ENCODE data around the gene RCN1.
A peak's percentile ranks its signal among the peaks of the same experiment; 100 is the strongest.

DNA sequence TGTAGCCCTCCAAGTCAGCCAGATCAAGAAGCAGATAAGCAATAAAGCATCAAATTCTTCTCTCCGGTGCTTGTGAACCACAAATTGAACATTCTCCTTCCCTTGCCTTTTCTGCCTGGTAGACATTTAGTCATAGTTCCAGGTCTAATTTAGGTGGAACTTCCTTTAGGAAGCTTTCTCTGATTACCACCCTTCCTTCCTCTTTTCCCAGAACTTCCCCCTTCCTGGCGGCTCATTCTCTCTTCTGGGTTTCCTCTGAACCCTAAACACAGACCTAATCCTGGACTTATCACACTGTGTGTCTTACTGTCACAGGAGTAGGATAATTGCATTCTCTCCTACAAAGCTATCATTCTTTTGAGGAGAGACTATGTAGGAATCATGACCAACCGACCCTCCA is 61.9 kb downstream of the RCN1 start:
- TF ChIP-seq, protein P1, sequence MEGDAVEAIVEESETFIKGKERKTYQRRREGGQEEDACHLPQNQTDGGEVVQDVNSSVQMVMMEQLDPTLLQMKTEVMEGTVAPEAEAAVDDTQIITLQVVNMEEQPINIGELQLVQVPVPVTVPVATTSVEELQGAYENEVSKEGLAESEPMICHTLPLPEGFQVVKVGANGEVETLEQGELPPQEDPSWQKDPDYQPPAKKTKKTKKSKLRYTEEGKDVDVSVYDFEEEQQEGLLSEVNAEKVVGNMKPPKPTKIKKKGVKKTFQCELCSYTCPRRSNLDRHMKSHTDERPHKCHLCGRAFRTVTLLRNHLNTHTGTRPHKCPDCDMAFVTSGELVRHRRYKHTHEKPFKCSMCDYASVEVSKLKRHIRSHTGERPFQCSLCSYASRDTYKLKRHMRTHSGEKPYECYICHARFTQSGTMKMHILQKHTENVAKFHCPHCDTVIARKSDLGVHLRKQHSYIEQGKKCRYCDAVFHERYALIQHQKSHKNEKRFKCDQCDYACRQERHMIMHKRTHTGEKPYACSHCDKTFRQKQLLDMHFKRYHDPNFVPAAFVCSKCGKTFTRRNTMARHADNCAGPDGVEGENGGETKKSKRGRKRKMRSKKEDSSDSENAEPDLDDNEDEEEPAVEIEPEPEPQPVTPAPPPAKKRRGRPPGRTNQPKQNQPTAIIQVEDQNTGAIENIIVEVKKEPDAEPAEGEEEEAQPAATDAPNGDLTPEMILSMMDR (IDR thresholded peaks at IDR 0.05; ENCODE audit: extremely low read depth in 1 of 2, insufficient read depth in 1 of 2, low read depth in 1 of 2, low read length in 2 of 2): no peak
- TF ChIP-seq POLR2AphosphoS5 (IDR thresholded peaks at IDR 0.05; ENCODE audit: insufficient read depth, low read depth, low read length) (no peak), POLR2A (IDR thresholded peaks at IDR 0.05; ENCODE audit: low read depth, low read length) (no peak), EZH2 (IDR thresholded peaks at IDR 0.05; ENCODE audit: borderline replicate concordance, low read depth, low read length, severe bottlenecking) (no peak), MAX (IDR thresholded peaks at IDR 0.05; ENCODE audit: insufficient read depth, insufficient read length) (no peak), GATA2 (IDR thresholded peaks at IDR 0.05; ENCODE audit: insufficient read depth, insufficient read length, low read depth, low read length) (peak; percentile 44), FOS (IDR thresholded peaks at IDR 0.05; ENCODE audit: borderline replicate concordance, insufficient read depth, low read length) (no peak), MYC (IDR thresholded peaks at IDR 0.05; ENCODE audit: low read depth, low read length) (no peak)
